WTC11 (cell line): Measurements from ENCODE around the gene BASP1. TPM values are rescaled to one million over a fixed set of nuclear protein-coding genes. Genes with fewer than 3 reads are reported as not detected.

Experiments used
- ATAC-seq: fragments of 200-7000 bp; cut with Tn5 transposase; 2 replicates; pipeline ENCODE4 v1.10.0; 2021; ENCODE audit warnings: mild to moderate bottlenecking, moderate library complexity
- CTCF ChIA-PET: fragments of 300-600 bp; sonication (Branson Sonifier 250); formaldehyde crosslinking; loops from one replicate; lab custom pipeline; 2021; ENCODE audit warnings: antibody characterized with exemption; lab: Charles Lee
- POLR2A ChIA-PET: fragments of 350-600 bp; sonication (Branson Sonifier 250); formaldehyde crosslinking; loops from one replicate; lab custom pipeline; 2021; ENCODE audit warnings: antibody characterized with exemption; lab: Charles Lee
- DNase-seq: peaks from one replicate; pipeline ENCODE4 v3.0.0; 2021; ENCODE audit warnings: low spot score
- H3K27ac Mint-ChIP-seq: 2 replicates; pipeline ENCODE4 v1.8.0; 2021; ENCODE audit warnings: mixed read lengths
- H3K27me3 Mint-ChIP-seq: 2 replicates; pipeline ENCODE4 v1.8.0; 2021; ENCODE audit warnings: low read depth, mild to moderate bottlenecking, moderate library complexity, mixed read lengths
- H3K36me3 Mint-ChIP-seq: 2 replicates; pipeline ENCODE4 v1.8.0; 2021; ENCODE audit warnings: mixed read lengths
- H3K4me1 Mint-ChIP-seq: 2 replicates; pipeline ENCODE4 v1.8.0; 2022; ENCODE audit warnings: mixed read lengths
- H3K4me3 Mint-ChIP-seq: 2 replicates; pipeline ENCODE4 v1.8.0; 2021; ENCODE audit warnings: mild to moderate bottlenecking, moderate library complexity, mixed read lengths
- H3K9me3 Mint-ChIP-seq: 2 replicates; pipeline ENCODE4 v1.8.0; 2021; ENCODE audit warnings: mixed read lengths
- ARID4B ChIP-seq: sonication (generic); formaldehyde crosslinking; IDR thresholded peaks from 2 replicates; pipeline ENCODE4 v1.8.0; 2023; ENCODE audit warnings: missing genetic modification reagents, mild to moderate bottlenecking, borderline replicate concordance
- CREB1 ChIP-seq: sonication (generic); formaldehyde crosslinking; IDR thresholded peaks from 2 replicates; pipeline ENCODE4 v1.8.0; 2023; ENCODE audit warnings: mild to moderate bottlenecking, missing genetic modification reagents
- CREM ChIP-seq: sonication (generic); formaldehyde crosslinking; IDR thresholded peaks from 2 replicates; pipeline ENCODE4 v1.8.1; 2022; ENCODE audit warnings: mild to moderate bottlenecking, missing genetic modification reagents, moderate library complexity
- FOXK1 ChIP-seq: sonication (generic); formaldehyde crosslinking; IDR thresholded peaks from 2 replicates; pipeline ENCODE4 v1.8.0; 2022; ENCODE audit warnings: mild to moderate bottlenecking, moderate library complexity, missing genetic modification reagents
- NFE2L1 ChIP-seq: sonication (generic); formaldehyde crosslinking; IDR thresholded peaks from 2 replicates; pipeline ENCODE4 v1.8.1; 2023; ENCODE audit warnings: missing genetic modification reagents
- NR2C2 ChIP-seq: sonication (generic); formaldehyde crosslinking; IDR thresholded peaks from 2 replicates; pipeline ENCODE4 v1.8.0; 2022; ENCODE audit warnings: mild to moderate bottlenecking, missing genetic modification reagents
- OVOL2 ChIP-seq: fragments of 250-450 bp; sonication (Bioruptor Pico); IDR thresholded peaks from 2 replicates; pipeline ENCODE4 v1.9.0; 2021; ENCODE audit warnings: mild to moderate bottlenecking, borderline replicate concordance
- RORB ChIP-seq: fragments of 250-450 bp; sonication (Bioruptor Pico); IDR thresholded peaks from 2 replicates; pipeline ENCODE4 v1.9.0; 2021; ENCODE audit warnings: mild to moderate bottlenecking
- STAT6 ChIP-seq: sonication (generic); formaldehyde crosslinking; conservative IDR thresholded peaks from 2 replicates; pipeline ENCODE4 v1.8.1; 2023; ENCODE audit warnings: mild to moderate bottlenecking, low read depth, missing genetic modification reagents, moderate library complexity
- USF2 ChIP-seq: sonication (generic); formaldehyde crosslinking; IDR thresholded peaks from 2 replicates; pipeline ENCODE4 v1.8.1; 2023; ENCODE audit warnings: mild to moderate bottlenecking, missing genetic modification reagents, moderate library complexity
- ZBTB21 ChIP-seq: sonication (generic); formaldehyde crosslinking; IDR thresholded peaks from 2 replicates; pipeline ENCODE4 v1.8.1; 2023; ENCODE audit warnings: mild to moderate bottlenecking, missing genetic modification reagents, borderline replicate concordance
- ZNF281 ChIP-seq: sonication (generic); formaldehyde crosslinking; IDR thresholded peaks from 2 replicates; pipeline ENCODE4 v1.8.0; 2023; ENCODE audit warnings: mild to moderate bottlenecking, missing genetic modification reagents
- ZNF425 ChIP-seq: fragments of 250-450 bp; sonication (Bioruptor Pico); conservative IDR thresholded peaks from 2 replicates; pipeline ENCODE4 v1.9.0; 2021; ENCODE audit warnings: mild to moderate bottlenecking
- ZNF512 ChIP-seq: sonication (generic); formaldehyde crosslinking; IDR thresholded peaks from 2 replicates; pipeline ENCODE4 v1.8.1; 2022; ENCODE audit warnings: missing genetic modification reagents, borderline replicate concordance
- ZNF532 ChIP-seq: fragments of 250-450 bp; sonication (Bioruptor Pico); IDR thresholded peaks from 2 replicates; pipeline ENCODE4 v1.9.0; 2021; ENCODE audit warnings: mild to moderate bottlenecking, borderline replicate concordance
- total RNA-seq: library from RNA; stranded (reverse); gene quantifications from 3 replicates; pipeline ENCODE4 v1.2.3, GENCODE V29; 2021

The BASP1 gene
- total RNA-seq, 1 experiment from 2014 or later = 108 TPM

GRCh38 chr5:17289681-17290539 lies 72.5 kb downstream of the BASP1 start:
- Mint-ChIP-seq H3K9me3 (peaks cover 20% of the 10 kb centered on the region), H3K36me3 (peaks cover 16% of the 10 kb centered on the region), H3K27ac (no peak overlapping the region), H3K27me3 (no peaks in the 10 kb centered on the region; the same call in 1 of the 2 replicates), H3K4me3 (no peak overlapping the region), H3K4me1 (no peaks in the 10 kb centered on the region)
- ATAC-seq = no peak
- POLR2A ChIA-PET = no interaction called here
- DNase-seq = no peak
- CTCF ChIA-PET = no interaction called here
- TF ChIP-seq USF2 (CRISPR knock-in tag) (no peak), ZNF281 (CRISPR knock-in tag) (no peak), FOXK1 (CRISPR knock-in tag) (no peak), ZNF425 (CRISPR knock-in tag) (no peak), NFE2L1 (no peak), ARID4B (CRISPR knock-in tag) (no peak), NR2C2 (no peak), ZNF532 (CRISPR knock-in tag) (no peak), STAT6 (CRISPR knock-in tag) (no peak), OVOL2 (CRISPR knock-in tag) (no peak), RORB (CRISPR knock-in tag) (no peak), CREB1 (CRISPR knock-in tag) (no peak), CREM (no peak), ZBTB21 (CRISPR knock-in tag) (no peak), ZNF512 (CRISPR knock-in tag) (no peak)
